ENCODE measurements around the gene OST4. TPM values are rescaled to one million over a fixed set of nuclear protein-coding genes. Genes with fewer than 3 reads are reported as not detected.

OST4 gene
- total RNA-seq, 1 experiment from 2014 or later = 247 TPM

GRCh38 chr2:27025861-27026851 is 45.3 kb downstream of the OST4 start:
- no peak for DNase-seq (ENCODE audit: low read depth)

- no peak for DNase-seq (ENCODE audit: low read depth)
These were observed 46.1 kb downstream of the OST4 start for GRCh38 chr2:27025281-27025800.

GRCh38 chr2:27024812-27025211 is 46.6 kb downstream of the OST4 start:
- no peak for DNase-seq (ENCODE audit: low read depth)

- no peak for DNase-seq (ENCODE audit: low read depth)
These were observed 47.3 kb downstream of the OST4 start for GRCh38 chr2:27024188-27024587.

DNA sequence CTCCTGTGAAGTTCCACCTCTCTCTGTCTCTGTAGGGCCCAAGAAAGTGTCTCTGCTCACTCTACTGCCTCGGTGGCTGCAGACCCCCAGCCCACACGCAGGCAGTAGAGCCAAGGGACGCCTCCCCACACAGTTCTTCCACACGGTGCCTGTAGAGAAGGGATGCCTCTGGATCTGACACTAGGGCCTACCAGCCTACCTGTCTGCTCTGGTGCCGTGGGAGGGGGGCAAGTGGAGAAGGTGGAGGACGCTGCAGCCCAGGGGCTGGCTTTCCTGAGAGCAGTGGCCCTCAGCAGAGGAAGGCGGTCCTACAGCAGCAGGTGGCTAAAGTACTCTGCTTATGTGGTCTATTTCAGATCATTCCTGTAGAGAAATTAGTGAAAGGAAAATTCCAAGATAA is 47.7 kb downstream of the OST4 start:
- no peak for DNase-seq (ENCODE audit: low read depth)

DNA sequence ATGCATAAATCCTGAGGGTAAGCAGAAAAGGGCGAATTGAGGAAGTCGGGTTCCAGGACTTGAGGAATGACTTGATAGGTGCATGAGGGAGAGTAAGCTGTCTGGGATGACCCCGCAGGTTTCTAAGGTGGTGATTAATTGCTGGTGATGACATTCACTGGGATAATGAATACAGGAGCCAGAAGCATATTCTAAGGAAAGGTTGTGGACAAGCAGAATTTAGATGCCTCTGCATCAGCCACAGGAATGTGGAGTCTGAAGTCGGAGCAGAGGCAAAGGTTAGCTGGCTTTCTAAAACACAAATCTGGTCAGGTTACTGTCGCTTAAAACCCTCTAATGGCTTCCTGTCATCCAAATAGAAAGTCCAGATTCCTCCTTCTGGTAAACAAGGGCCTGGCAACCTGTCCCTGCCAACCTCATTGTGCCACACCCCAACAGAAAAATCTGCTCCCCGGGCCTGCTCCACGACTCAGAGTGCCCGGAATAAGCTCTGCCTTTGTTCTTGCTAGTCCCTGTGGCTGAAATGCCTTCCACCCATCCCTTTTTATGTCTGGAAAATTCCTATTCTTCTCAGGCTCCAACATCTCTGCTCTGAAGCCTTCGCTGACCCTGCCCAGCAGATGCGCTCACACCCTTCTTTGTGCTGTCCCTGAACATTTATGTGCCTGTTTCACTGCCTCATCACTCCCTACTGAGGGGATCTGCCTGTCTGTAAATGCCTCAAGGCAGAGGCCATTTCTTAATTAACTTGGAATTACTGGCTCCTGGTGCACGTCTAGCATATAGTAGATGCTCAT is 50.0 kb downstream of the OST4 start:
- peak; percentile 47 for DNase-seq (ENCODE audit: low read depth)

Other genes starting within 250 kb of the OST4 start
- gene DPYSL5, start 223.5 kb downstream of the OST4 start, total RNA-seq (2014; rRNA removed; shearing (Covaris generic)) = not detected in 2 replicates
- gene MAPRE3, start 101.0 kb downstream of the OST4 start, total RNA-seq (2014; rRNA removed; shearing (Covaris generic)) = 0.57 and 7.1 TPM in 2 replicates
- 88.6 and 98.5 TPM in 2 replicates for gene TMEM214, start 38.7 kb downstream of the OST4 start, total RNA-seq (2014; rRNA removed; shearing (Covaris generic))
- gene AGBL5, start 20.0 kb downstream of the OST4 start, total RNA-seq (2014; rRNA removed; shearing (Covaris generic)) = 25.8 and 26.0 TPM in 2 replicates
- gene EMILIN1, start 7.0 kb upstream of the OST4 start, total RNA-seq (2014; rRNA removed; shearing (Covaris generic)) = 0.17 TPM in 1 of 2 replicates, not detected in the other
- gene KHK, start 15.1 kb upstream of the OST4 start, total RNA-seq (2014; rRNA removed; shearing (Covaris generic)) = 0.34 and 0.37 TPM in 2 replicates
- 0.17 and 0.84 TPM in 2 replicates for gene CGREF1, start 47.5 kb upstream of the OST4 start, total RNA-seq (2014; rRNA removed; shearing (Covaris generic))
- gene ABHD1, start 52.2 kb upstream of the OST4 start, total RNA-seq (2014; rRNA removed; shearing (Covaris generic)) = 0.12 TPM in 1 of 2 replicates, not detected in the other
- 64.9 and 74.8 TPM in 2 replicates for gene PREB, start 63.0 kb upstream of the OST4 start, total RNA-seq (2014; rRNA removed; shearing (Covaris generic))
- not detected in 2 replicates for gene PRR30, start 67.8 kb upstream of the OST4 start, total RNA-seq (2014; rRNA removed; shearing (Covaris generic))
- gene TCF23, start 77.3 kb upstream of the OST4 start, total RNA-seq (2014; rRNA removed; shearing (Covaris generic)) = not detected in 2 replicates
- 334 and 404 TPM in 2 replicates for gene ATRAID, start 140.4 kb upstream of the OST4 start, total RNA-seq (2014; rRNA removed; shearing (Covaris generic))
- 16.3 and 23.3 TPM in 2 replicates for gene SLC5A6, start 140.6 kb upstream of the OST4 start, total RNA-seq (2014; rRNA removed; shearing (Covaris generic))
- gene CAD, start 145.7 kb upstream of the OST4 start, total RNA-seq (2014; rRNA removed; shearing (Covaris generic)) = 12.6 and 17.1 TPM in 2 replicates
- not detected in 2 replicates for gene SLC30A3, start 191.4 kb upstream of the OST4 start, total RNA-seq (2014; rRNA removed; shearing (Covaris generic))
- not detected in 2 replicates for gene DNAJC5G, start 203.8 kb upstream of the OST4 start, total RNA-seq (2014; rRNA removed; shearing (Covaris generic))
- 0.05 TPM in 1 of 2 replicates, not detected in the other for gene TRIM54, start 210.8 kb upstream of the OST4 start, total RNA-seq (2014; rRNA removed; shearing (Covaris generic))
- gene UCN, start 236.8 kb upstream of the OST4 start, total RNA-seq (2014; rRNA removed; shearing (Covaris generic)) = 1.6 and 3.0 TPM in 2 replicates